ENCODE measurements around the gene HGS. TPM values are rescaled to one million over a fixed set of nuclear protein-coding genes. Genes with fewer than 3 reads are reported as not detected.

The HGS gene
- total and polyA plus RNA-seq, 2 of the 13 experiments (the other 11 are each of a cell fraction or from before 2014, with no cell fraction given), result 73.3 to 78.1 TPM

GRCh38 chr17:81702934-81703746 is 19.3 kb downstream of the HGS start, which contains the start of gene MRPL12 (continued):
- 0 out of 2 replicates have a peak, but pooled peaks have one; percentile 22 for TF ChIP-seq RERE (CRISPR knock-in tag; IDR thresholded peaks at IDR 0.05; ENCODE audit: low read depth)
- peak; percentile 94; the same call in 1 of the 2 replicates for TF ChIP-seq SAFB2 (CRISPR knock-in tag; IDR thresholded peaks at IDR 0.05; ENCODE audit: borderline replicate concordance, low read depth)
- 0 out of 2 replicates have a peak, but pooled peaks have one; percentile 31 for TF ChIP-seq ZNF44 (CRISPR knock-in tag; IDR thresholded peaks at IDR 0.05)
- TF ChIP-seq NFATC3 (CRISPR knock-in tag; IDR thresholded peaks at IDR 0.05), result 0 out of 2 replicates have a peak, but pooled peaks have one; percentile 39
- peak; percentile 47 for TF ChIP-seq RBM22 (optimal IDR thresholded peaks at IDR 0.05; ENCODE audit: low read length)
- peak; percentile 92 for TF ChIP-seq CENPT (CRISPR knock-in tag; IDR thresholded peaks at IDR 0.05; ENCODE audit: low read depth)
- peak; percentile 76; the same call in 1 of the 2 replicates for TF ChIP-seq NFKBIZ (CRISPR knock-in tag; IDR thresholded peaks at IDR 0.05)
- TF ChIP-seq ZNF556 (CRISPR knock-in tag; IDR thresholded peaks at IDR 0.05; ENCODE audit: borderline replicate concordance), result peak; percentile 94
- TF ChIP-seq ETV6 (CRISPR knock-in tag; conservative IDR thresholded peaks at IDR 0.05), result peak; percentile 75; the same call in 1 of the 2 replicates
- TF ChIP-seq ZFP91 (CRISPR knock-in tag; IDR thresholded peaks at IDR 0.05; ENCODE audit: borderline replicate concordance), result peak; percentile 91
- TF ChIP-seq KDM5A (IDR thresholded peaks at IDR 0.05; ENCODE audit: borderline replicate concordance, low read length), result peak; percentile 89
- peak; percentile 96 for TF ChIP-seq ZIK1 (CRISPR knock-in tag; IDR thresholded peaks at IDR 0.05; ENCODE audit: borderline replicate concordance, low read depth)
- TF ChIP-seq ZNF276 (CRISPR knock-in tag; IDR thresholded peaks at IDR 0.05; ENCODE audit: low read depth), result no peak
- TF ChIP-seq KLF15 (CRISPR knock-in tag; IDR thresholded peaks at IDR 0.05; ENCODE audit: borderline replicate concordance), result peak; percentile 70
- no peak for TF ChIP-seq ZNF549 (CRISPR knock-in tag; IDR thresholded peaks at IDR 0.05)
- 0 out of 2 replicates have a peak, but pooled peaks have one; percentile 65 for TF ChIP-seq ZBTB26 (CRISPR knock-in tag; IDR thresholded peaks at IDR 0.05; ENCODE audit: borderline replicate concordance)
- TF ChIP-seq ZBTB8A (CRISPR knock-in tag; IDR thresholded peaks at IDR 0.05; ENCODE audit: borderline replicate concordance, low read depth), result no peak
